ENCODE data around the gene CENPX. TPM values are rescaled to one million over a fixed set of nuclear protein-coding genes. Genes with fewer than 3 reads are reported as not detected.

CENPX gene
- total and polyA plus RNA-seq, 2 of the 13 experiments (the other 11 are each of a cell fraction or from before 2014, with no cell fraction given) = 92.7 to 170 TPM

DNA sequence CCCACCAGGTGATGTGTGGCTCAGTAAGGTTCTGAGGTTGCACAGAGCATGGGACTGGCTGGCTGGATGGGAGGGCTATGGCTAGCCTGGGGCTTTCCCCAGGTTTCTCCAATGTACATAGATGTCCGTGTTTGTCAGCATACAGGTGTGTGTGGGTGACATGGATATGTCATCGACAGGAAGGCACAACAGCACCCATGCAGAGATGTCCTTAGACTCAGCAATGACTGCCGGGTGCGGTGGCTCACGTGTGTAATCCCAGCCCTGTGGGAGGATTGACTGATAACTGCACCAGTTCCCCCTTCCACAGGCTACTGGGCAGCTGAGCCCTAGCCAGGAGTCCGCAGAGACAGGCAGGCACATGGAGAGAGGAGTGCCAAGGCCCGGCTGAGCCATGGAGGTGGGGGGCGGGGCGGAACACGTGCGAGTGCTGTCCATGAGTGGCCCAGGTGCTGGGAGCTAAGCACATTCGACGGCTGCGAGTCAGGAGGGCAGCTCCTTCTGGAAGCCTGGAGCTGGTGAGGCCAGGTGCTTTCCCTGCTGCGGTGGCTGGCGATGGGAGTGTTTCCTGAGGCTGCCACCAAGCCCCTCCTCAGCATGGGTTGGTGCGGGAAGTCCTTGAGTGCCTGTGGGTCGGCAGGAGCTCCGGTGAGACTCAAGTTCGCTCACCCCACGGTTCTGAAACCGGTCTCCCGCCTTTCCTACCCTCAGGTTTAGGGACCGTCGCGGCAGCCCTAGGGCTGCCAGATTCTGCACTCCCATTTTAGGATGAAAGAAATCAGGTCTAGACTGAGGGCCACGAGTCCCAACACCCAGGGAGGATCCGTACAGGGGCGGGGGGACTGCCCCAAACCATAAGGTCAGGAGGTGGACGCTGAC lies 46.1 kb downstream of the CENPX start (continued):
- TF ChIP-seq ZNF878 (CRISPR knock-in tag; IDR thresholded peaks at IDR 0.05) = no peak
- TF ChIP-seq ZBTB40 (IDR thresholded peaks at IDR 0.05) = no peak
- TF ChIP-seq ZBTB40 (CRISPR knock-in tag; IDR thresholded peaks at IDR 0.05) = no peak
- TF ChIP-seq ZNF24 (IDR thresholded peaks at IDR 0.05) = no peak
- peak; percentile 94 for TF ChIP-seq MYC (CRISPR knock-in tag; IDR thresholded peaks at IDR 0.05; ENCODE audit: borderline replicate concordance)
- TF ChIP-seq ZMYM2 (CRISPR knock-in tag; IDR thresholded peaks at IDR 0.05) = peak; percentile 43
- TF ChIP-seq ZNF12 (CRISPR knock-in tag; IDR thresholded peaks at IDR 0.05) = no peak
- TF ChIP-seq TBX3 (IDR thresholded peaks at IDR 0.05; ENCODE audit: borderline replicate concordance) = no peak
- peak; percentile 44; the same call in 1 of the 2 replicates for TF ChIP-seq PAXIP1 (CRISPR knock-in tag; conservative IDR thresholded peaks at IDR 0.05)
- TF ChIP-seq ZKSCAN5 (CRISPR knock-in tag; IDR thresholded peaks at IDR 0.05) = no peak
- no peak; the same call in 1 of the 2 replicates for TF ChIP-seq ZNF260 (CRISPR knock-in tag; IDR thresholded peaks at IDR 0.05; ENCODE audit: borderline replicate concordance, low read depth)
- TF ChIP-seq, protein P1, sequence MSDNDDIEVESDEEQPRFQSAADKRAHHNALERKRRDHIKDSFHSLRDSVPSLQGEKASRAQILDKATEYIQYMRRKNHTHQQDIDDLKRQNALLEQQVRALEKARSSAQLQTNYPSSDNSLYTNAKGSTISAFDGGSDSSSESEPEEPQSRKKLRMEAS (IDR thresholded peaks at IDR 0.05) = peak; percentile 96
- TF ChIP-seq MAZ (IDR thresholded peaks at IDR 0.05; ENCODE audit: borderline replicate concordance, low read depth, low read length) = no peak
- TF ChIP-seq MAZ (CRISPR knock-in tag; IDR thresholded peaks at IDR 0.05; ENCODE audit: low read depth) = no peak
- no peak for TF ChIP-seq ELF4 (CRISPR knock-in tag; IDR thresholded peaks at IDR 0.05; ENCODE audit: borderline replicate concordance)

Measured in HepG2 (cell line).